Mononuclear cell (primary cell): Measurements from ENCODE around the gene TTLL13. TPM values are rescaled to one million over a fixed set of nuclear protein-coding genes. Genes with fewer than 3 reads are reported as not detected.
"Not testable (repeated sequence)": the region's sequence is repeated elsewhere in the genome, so short reads cannot be mapped to it uniquely, and the experiment has no call there.

ENCODE experiments used
- H3K27me3 ChIP-seq: 2 replicates; pipeline ENCODE4 v1.6.0; 2011; ENCODE audit warnings: low read length, control low read depth; ENCODE audit not compliant: insufficient read depth
- H3K4me1 ChIP-seq: 2 replicates; pipeline ENCODE4 v1.5.1; 2011; ENCODE audit warnings: mild to moderate bottlenecking, low read length, control low read depth; ENCODE audit not compliant: insufficient read depth
- H3K4me3 ChIP-seq: 2 replicates; pipeline ENCODE4 v1.5.1; 2011; ENCODE audit warnings: mild to moderate bottlenecking, low read length, moderate library complexity
- H3K9me3 ChIP-seq: 2 replicates; pipeline ENCODE4 v1.5.1; 2011; ENCODE audit warnings: low read depth, mild to moderate bottlenecking, control low read depth, low read length
- total RNA-seq: library from RNA; depleted of rRNA; stranded (reverse); fragments of >200 nt; gene quantifications from one replicate; pipeline ENCODE4 v1.2.3, GENCODE V29; 2012

Gene TTLL13
- total RNA-seq, 1 donor = 0.31 TPM

DNA sequence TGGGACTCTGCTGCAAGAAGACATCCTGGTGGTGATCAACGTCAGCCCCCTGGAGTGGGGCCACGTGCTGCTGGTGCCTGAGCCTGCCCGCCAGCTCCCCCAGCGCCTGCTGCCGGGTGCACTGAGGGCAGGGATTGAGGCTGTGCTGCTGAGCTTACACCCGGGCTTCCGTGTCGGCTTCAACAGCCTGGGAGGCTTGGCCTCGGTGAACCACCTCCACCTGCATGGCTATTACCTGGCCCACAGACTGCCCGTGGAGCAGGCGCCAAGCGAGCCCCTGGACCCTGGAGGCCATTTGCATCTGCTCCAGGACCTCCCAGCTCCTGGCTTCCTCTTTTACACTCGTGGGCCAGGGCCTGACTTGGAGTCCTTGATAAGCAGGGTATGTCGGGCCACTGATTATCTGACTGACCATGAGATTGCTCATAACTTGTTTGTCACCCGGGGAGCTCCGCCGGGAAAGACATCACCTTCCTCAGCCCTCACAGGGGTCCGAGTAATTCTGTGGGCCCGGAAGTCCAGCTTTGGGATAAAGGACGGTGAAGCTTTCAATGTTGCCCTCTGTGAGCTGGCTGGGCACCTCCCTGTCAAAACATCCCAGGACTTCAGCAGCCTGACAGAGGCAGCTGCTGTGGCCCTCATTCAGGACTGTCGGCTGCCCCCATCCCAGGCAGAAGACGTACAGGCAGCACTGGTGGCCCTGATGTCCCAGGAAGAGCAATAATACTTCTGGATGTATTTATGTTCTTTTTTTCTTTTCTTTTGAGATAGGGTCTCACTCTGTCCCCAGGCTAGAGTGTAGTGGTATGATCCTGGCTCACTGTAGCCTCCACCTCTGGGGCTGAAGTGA is 7.8 kb upstream of the TTLL13 start:
- no peaks in the 10 kb centered on the region for H3K9me3 ChIP-seq
- H3K4me3 ChIP-seq = no peak overlapping the region
- H3K4me1 ChIP-seq = no peaks in the 10 kb centered on the region
- no peaks in the 10 kb centered on the region for H3K27me3 ChIP-seq

GRCh38 chr15:90243943-90244639 is 5.3 kb upstream of the TTLL13 start:
- Histone ChIP-seq H3K4me3 (no peak overlapping the region), H3K9me3 (no peaks in the 10 kb centered on the region), H3K27me3 (no peaks in the 10 kb centered on the region), H3K4me1 (peaks cover 3% of the 10 kb centered on the region)

- H3K9me3 ChIP-seq = no peaks in the 10 kb centered on the region
- H3K4me1 ChIP-seq = peaks cover 14% of the 10 kb centered on the region
- H3K4me3 ChIP-seq = no peak overlapping the region
- no peaks in the 10 kb centered on the region for H3K27me3 ChIP-seq
Measured at GRCh38 chr15:90248789-90249202, 560 bp upstream of the TTLL13 start.

GRCh38 chr15:90257776-90258175 is 8.4 kb downstream of the TTLL13 start:
- Histone ChIP-seq H3K9me3 (no peaks in the 10 kb centered on the region), H3K4me1 (no peaks in the 10 kb centered on the region), H3K27me3 (no peaks in the 10 kb centered on the region), H3K4me3 (no peak overlapping the region)

GRCh38 chr15:90259524-90259923 is 10.2 kb downstream of the TTLL13 start:
- Histone ChIP-seq H3K9me3 (no peaks in the 10 kb centered on the region), H3K27me3 (no peaks in the 10 kb centered on the region)

GRCh38 chr15:90260731-90261130 is 11.4 kb downstream of the TTLL13 start:
- H3K4me3 ChIP-seq, H3K27me3 ChIP-seq, H3K9me3 ChIP-seq: not testable (repeated sequence)
- H3K4me1 ChIP-seq = peaks cover 12% of the 10 kb centered on the region

More at GRCh38 chr15:90259524-90259923, 10.2 kb downstream of the TTLL13 start:
- Histone ChIP-seq H3K4me3 (no peak overlapping the region), H3K4me1 (peaks cover 5% of the 10 kb centered on the region)

DNA sequence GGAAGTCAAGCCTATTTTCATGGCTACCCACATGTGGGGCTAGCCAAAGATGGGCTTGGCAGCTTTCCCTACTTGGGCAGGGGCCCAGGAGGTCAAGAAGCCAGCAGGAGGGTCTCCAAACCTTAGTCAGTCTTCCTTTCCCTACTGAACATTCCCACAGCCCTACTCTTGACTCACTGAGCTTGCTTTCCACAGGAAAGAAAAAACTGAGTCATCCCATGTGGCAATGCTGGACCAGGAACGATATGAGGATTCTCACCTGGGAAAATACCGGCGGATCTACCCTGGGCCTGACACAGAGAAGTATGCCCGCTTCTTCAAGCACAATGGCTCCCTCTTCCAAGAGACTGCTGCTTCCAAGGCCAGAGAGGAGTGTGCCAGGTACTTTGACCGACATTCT is 12.5 kb downstream of the TTLL13 start:
- H3K4me3 ChIP-seq = no peak overlapping the region
- no peaks in the 10 kb centered on the region for H3K9me3 ChIP-seq
- no peaks in the 10 kb centered on the region for H3K27me3 ChIP-seq
- peaks cover 20% of the 10 kb centered on the region for H3K4me1 ChIP-seq

DNA sequence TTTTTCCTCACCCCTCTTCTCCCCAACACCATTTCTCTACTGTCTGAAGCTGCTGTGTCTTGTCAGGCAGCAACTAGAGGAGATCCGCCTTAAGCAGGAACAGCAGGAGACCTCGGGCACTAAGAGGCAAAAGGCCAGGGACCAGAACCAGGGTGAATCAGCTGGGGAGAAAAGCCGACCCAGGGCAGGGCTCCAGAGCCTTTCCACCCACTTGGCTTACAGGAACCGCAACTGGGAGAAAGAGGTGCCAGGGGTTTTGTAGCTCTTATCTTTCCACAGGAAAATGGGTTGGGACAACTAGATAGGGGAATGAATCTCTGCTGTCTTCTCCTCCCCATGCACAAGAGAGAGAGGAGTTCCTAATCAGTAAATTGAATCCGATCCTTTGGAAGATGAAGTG is 13.1 kb downstream of the TTLL13 start:
- peaks cover 26% of the 10 kb centered on the region for H3K4me1 ChIP-seq
- H3K4me3 ChIP-seq = no peak overlapping the region
- no peaks in the 10 kb centered on the region for H3K27me3 ChIP-seq
- no peaks in the 10 kb centered on the region for H3K9me3 ChIP-seq

DNA sequence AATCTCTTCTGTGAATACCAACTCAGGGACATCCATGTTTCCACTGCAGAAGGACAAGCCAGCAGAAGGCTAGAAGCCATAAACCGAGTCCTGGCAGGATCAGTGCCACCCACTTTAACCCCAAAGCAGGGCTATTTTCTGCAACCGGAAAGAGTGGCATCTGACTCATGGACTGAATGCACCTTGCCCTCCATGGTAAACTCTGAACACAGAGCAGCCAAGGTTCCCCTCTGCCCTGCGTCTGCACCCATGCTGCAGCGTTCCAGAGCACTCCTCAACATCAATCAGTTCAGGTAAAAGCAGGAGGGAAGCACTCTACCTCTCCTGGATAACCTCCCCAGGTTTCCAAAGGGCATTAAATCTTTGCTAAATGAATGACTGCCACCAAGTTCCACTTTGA is 15.3 kb downstream of the TTLL13 start:
- Histone ChIP-seq H3K4me1 (peaks cover 42% of the 10 kb centered on the region), H3K27me3 (no peaks in the 10 kb centered on the region), H3K4me3 (peak overlapping the region; percentile 71), H3K9me3 (no peaks in the 10 kb centered on the region)

GRCh38 chr15:90265271-90266060 is 16.1 kb downstream of the TTLL13 start, which contains the start of gene NGRN:
Gene NGRN (plus strand): TSS chr15:90265672. CDS start chr15:90265713, 41 bp downstream.
- H3K9me3 ChIP-seq = no peaks in the 10 kb centered on the region
- peaks cover 42% of the 10 kb centered on the region for H3K4me1 ChIP-seq
- no peaks in the 10 kb centered on the region for H3K27me3 ChIP-seq
- peak within 1 kb of the TSS; percentile 71 for H3K4me3 ChIP-seq

- Histone ChIP-seq H3K9me3 (no peaks in the 10 kb centered on the region), H3K27me3 (no peaks in the 10 kb centered on the region), H3K4me3 (peak overlapping the region; percentile 71), H3K4me1 (peaks cover 42% of the 10 kb centered on the region)
Measured at GRCh38 chr15:90266061-90266431, 16.7 kb downstream of the TTLL13 start.

GRCh38 chr15:90266485-90266884 is 17.1 kb downstream of the TTLL13 start:
- Histone ChIP-seq H3K4me1 (peaks cover 42% of the 10 kb centered on the region), H3K9me3 (no peaks in the 10 kb centered on the region), H3K4me3 (peak overlapping the region; percentile 71), H3K27me3 (no peaks in the 10 kb centered on the region)

DNA sequence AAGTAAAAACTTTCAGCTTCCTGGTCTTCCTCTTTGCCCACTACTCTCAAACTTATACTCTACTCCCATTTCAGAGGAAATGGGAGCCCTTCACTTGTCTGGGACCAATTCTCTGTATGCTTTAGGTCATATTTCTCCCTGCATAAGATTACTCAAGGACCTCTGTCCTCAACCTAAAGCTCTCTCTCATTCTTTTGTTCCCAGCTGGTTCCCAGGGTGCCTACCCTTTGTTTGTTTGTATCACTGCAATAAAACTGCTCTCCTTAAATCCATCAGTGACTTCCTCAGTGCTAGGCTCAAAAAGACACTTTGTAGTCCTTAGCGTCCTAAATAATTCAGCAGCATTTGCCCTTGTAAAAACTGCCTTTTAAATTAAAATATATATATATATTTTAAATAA is 19.1 kb downstream of the TTLL13 start:
- Histone ChIP-seq H3K4me1 (peaks cover 42% of the 10 kb centered on the region), H3K9me3 (no peaks in the 10 kb centered on the region), H3K4me3 (no peak overlapping the region), H3K27me3 (no peaks in the 10 kb centered on the region)

DNA sequence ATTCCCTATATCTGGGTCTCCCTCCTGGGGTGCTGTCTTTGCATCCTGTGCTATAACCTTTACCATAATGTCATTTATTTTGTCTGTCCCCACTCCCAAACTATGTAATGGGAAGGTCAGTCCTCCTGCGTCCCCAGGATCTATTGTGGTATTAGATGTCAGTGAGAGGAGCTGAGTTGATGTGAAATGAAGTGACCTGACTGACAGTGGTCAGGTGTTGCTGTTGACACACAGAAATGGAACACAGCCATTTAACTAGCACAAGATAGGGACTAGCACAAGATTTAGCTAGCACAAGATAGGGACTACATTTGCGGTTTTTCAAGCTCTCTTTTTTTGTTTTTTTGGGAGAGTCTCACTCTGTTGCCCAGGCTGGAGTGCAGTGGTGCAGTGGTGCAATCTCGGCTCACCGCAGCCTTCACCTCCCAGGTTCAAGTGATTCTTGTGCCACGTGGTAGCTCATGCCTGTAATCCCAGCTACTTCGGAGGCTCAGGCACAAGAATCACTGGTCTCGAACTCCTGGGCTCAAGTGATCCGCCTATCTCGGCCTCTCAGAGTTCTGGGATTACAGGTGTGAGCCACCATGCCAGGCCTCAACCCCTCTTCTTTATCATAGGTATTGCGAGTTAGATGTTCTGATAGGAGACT is 21.3 kb downstream of the TTLL13 start:
- Histone ChIP-seq H3K4me3 (no peak overlapping the region), H3K27me3 (no peaks in the 10 kb centered on the region), H3K9me3 (no peaks in the 10 kb centered on the region), H3K4me1 (peaks cover 30% of the 10 kb centered on the region)
